Measurements from ENCODE around the gene YBX1.

GRCh38 chr1:42700006-42700405 is 17.8 kb downstream of the YBX1 start:
- no peak for TF ChIP-seq CTCF (conservative IDR thresholded peaks at IDR 0.05; ENCODE audit: low read length)
- TF ChIP-seq EZH2phosphoT487 (IDR thresholded peaks at IDR 0.05; ENCODE audit: borderline replicate concordance): no peak

Data from Loucy (cell line).